IMR-90 (cell line): Measurements from ENCODE around the gene SYNE2. TPM values are rescaled to one million over a fixed set of nuclear protein-coding genes. Genes with fewer than 3 reads are reported as not detected.

ENCODE experiments used
- ATAC-seq: fragments of 200-7000 bp; cut with Tn5 transposase; 2 replicates; pipeline ENCODE4 v1.9.1; 2020; ENCODE audit warnings: low read depth, mild to moderate bottlenecking, moderate library complexity
- BruUV-seq: library from RNA; stranded (reverse); fragments of 400-500 nt; replicated peaks from 2 replicates; lab custom pipeline; 2021; lab: Mats Ljungman, UMichigan
- CTCF ChIA-PET: fragments of 300-600 bp; formaldehyde crosslinking; extraction: SDS; loops from one replicate; lab custom pipeline; 2021; ENCODE audit warnings: antibody characterized with exemption; lab: Yijun Ruan, JAX
- POLR2A ChIA-PET: fragments of 300-600 bp; sonication (Branson Sonifier 250); formaldehyde crosslinking; loops from one replicate; lab custom pipeline; 2022; ENCODE audit warnings: antibody characterized with exemption; ENCODE audit not compliant: unreplicated experiment; lab: Charles Lee
- DNase-seq: peaks from one replicate; pipeline ENCODE4 v3.0.0; 2013
- H2AFZ ChIP-seq: replicated peaks from 2 replicates; pipeline ENCODE3; 2013; ENCODE audit warnings: low read length, mild to moderate bottlenecking; ENCODE audit not compliant: poor library complexity
- H2AK5ac ChIP-seq: 2 replicates; pipeline ENCODE4 v1.6.1; 2013; ENCODE audit warnings: low read depth, low read length, inconsistent platforms
- H2AK9ac ChIP-seq: replicated peaks from 2 replicates; pipeline ENCODE3; 2013; ENCODE audit warnings: mild to moderate bottlenecking, low read depth, low read length, moderate library complexity; ENCODE audit not compliant: poor library complexity
- H2BK120ac ChIP-seq: 2 replicates; pipeline ENCODE4 v1.6.1; 2013; ENCODE audit warnings: low read depth, low read length, inconsistent platforms
- H2BK15ac ChIP-seq: 3 replicates; pipeline ENCODE4 v1.6.1; 2013; ENCODE audit warnings: low read depth, low read length, inconsistent platforms
- H2BK20ac ChIP-seq: 2 replicates; pipeline ENCODE4 v1.6.1; 2013; ENCODE audit warnings: low read depth, mild to moderate bottlenecking, inconsistent platforms, low read length, moderate library complexity
- H2BK5ac ChIP-seq: 2 replicates; pipeline ENCODE4 v1.6.1; 2013; ENCODE audit warnings: mild to moderate bottlenecking, low read depth, low read length, inconsistent platforms; ENCODE audit not compliant: poor library complexity, severe bottlenecking
- H3K14ac ChIP-seq: replicated peaks from 2 replicates; pipeline ENCODE4 v1.6.1; 2013; ENCODE audit warnings: low read depth, low read length, inconsistent platforms
- H3K18ac ChIP-seq: 2 replicates; pipeline ENCODE4 v1.6.1; 2013; ENCODE audit warnings: low read depth, low read length, control low read depth
- H3K23ac ChIP-seq: 2 replicates; pipeline ENCODE4 v1.6.1; 2013; ENCODE audit warnings: low read depth, low read length, inconsistent platforms
- H3K27ac ChIP-seq: 2 replicates; pipeline ENCODE4 v1.5.1; 2013; ENCODE audit warnings: mild to moderate bottlenecking, control low read depth, low read length; ENCODE audit not compliant: insufficient read depth
- H3K27me3 ChIP-seq: 2 replicates; pipeline ENCODE4 v1.6.1; 2013; ENCODE audit warnings: low read length; ENCODE audit not compliant: control insufficient read depth, insufficient read depth
- H3K36me3 ChIP-seq: 2 replicates; pipeline ENCODE4 v1.6.1; 2013; ENCODE audit warnings: low read length, mixed read lengths; ENCODE audit not compliant: control insufficient read depth, insufficient read depth
- H3K4ac ChIP-seq: 2 replicates; pipeline ENCODE4 v1.6.1; 2013; ENCODE audit warnings: low read depth, low read length, inconsistent platforms
- H3K4me1 ChIP-seq: 2 replicates; pipeline ENCODE4 v1.6.1; 2013; ENCODE audit warnings: low read length, mixed read lengths; ENCODE audit not compliant: control insufficient read depth, insufficient read depth
- H3K4me2 ChIP-seq: 2 replicates; pipeline ENCODE4 v1.6.1; 2013; ENCODE audit warnings: low read depth, mild to moderate bottlenecking, control low read depth, low read length, moderate library complexity
- H3K4me3 ChIP-seq: 2 replicates; pipeline ENCODE4 v1.5.1; 2013; ENCODE audit warnings: low read depth, mild to moderate bottlenecking, control low read depth, low read length, moderate library complexity; ENCODE audit not compliant: insufficient read depth
- H3K56ac ChIP-seq: 2 replicates; pipeline ENCODE4 v1.6.1; 2013; ENCODE audit warnings: low read length, inconsistent platforms; ENCODE audit not compliant: insufficient read depth; ENCODE audit errors: extremely low read depth
- H3K79me1 ChIP-seq, 2 experiments: 2 replicates each; pipeline ENCODE4 v1.6.1; 2013; ENCODE audit warnings: low read length in 2 of 2, inconsistent platforms in 1 of 2, low read depth in 1 of 2
- H3K9ac ChIP-seq: 2 replicates; pipeline ENCODE4 v1.6.1; 2013; ENCODE audit warnings: low read depth, low read length, control low read depth
- H3K9me1 ChIP-seq: 2 replicates; pipeline ENCODE4 v1.6.1; 2013; ENCODE audit warnings: low read length, inconsistent platforms; ENCODE audit not compliant: insufficient read depth
- H3K9me3 ChIP-seq: 2 replicates; pipeline ENCODE4 v1.6.1; 2013; ENCODE audit warnings: low read length; ENCODE audit not compliant: control insufficient read depth, insufficient read depth
- H4K20me1 ChIP-seq: 2 replicates; pipeline ENCODE4 v1.6.1; 2013; ENCODE audit warnings: low read length, inconsistent platforms; ENCODE audit not compliant: insufficient read depth
- H4K5ac ChIP-seq: 2 replicates; pipeline ENCODE4 v1.6.1; 2013; ENCODE audit warnings: mild to moderate bottlenecking, low read depth, low read length, control low read depth
- H4K8ac ChIP-seq, 2 experiments: 2 replicates each; pipeline ENCODE4 v1.6.1; 2013; ENCODE audit warnings: low read depth in 2 of 2, low read length in 2 of 2, control low read depth in 1 of 2, inconsistent platforms in 1 of 2
- H4K91ac ChIP-seq: 2 replicates; pipeline ENCODE4 v1.6.1; 2013; ENCODE audit warnings: low read depth, low read length, inconsistent platforms; ENCODE audit not compliant: insufficient read depth
- MXI1 ChIP-seq: IDR thresholded peaks from 2 replicates; pipeline ENCODE4 v1.6.1; 2012; ENCODE audit warnings: low read depth, mild to moderate bottlenecking, low read length, moderate library complexity, borderline replicate concordance
- POLR2A ChIP-seq: IDR thresholded peaks from 2 replicates; pipeline ENCODE4 v1.6.1; 2012; ENCODE audit warnings: mild to moderate bottlenecking, low read depth, low read length
- WGBS, 2 experiments: methylation state at CpG; one replicate each; pipeline versions ENCODE4 v1.1.5 to v1.1.7; 2013; ENCODE audit warnings: missing lambda C conversion rate in 2 of 2; ENCODE audit not compliant: insufficient read length in 1 of 2; ENCODE audit errors: extremely low coverage in 2 of 2; 5-methylcytosine and 5-hydroxymethylcytosine counted together
- dilution Hi-C: fragments of 300-500 bp; cut with HindIII; formaldehyde crosslinking; loops from one replicate; pipeline ENCODE4 v1.14.3; 2018; ENCODE audit warnings: low sequenced_read_pairs; ENCODE audit not compliant: unreplicated experiment
- in situ Hi-C: fragments of 300-500 bp; cut with MboI; formaldehyde crosslinking; loops from 3 replicates; pipeline ENCODE4 v1.14.3; 2019; ENCODE audit warnings: low sequenced_read_pairs, inconsistent platforms, mixed read lengths
- intact Hi-C: fragments of 100-400 bp; cut with micrococcal nuclease; formaldehyde crosslinking; loops from 2 replicates; pipeline ENCODE4 v1.10.0; 2022
- polyA plus RNA-seq, 3 experiments: library from polyadenylated mRNA; depleted of rRNA; stranded (reverse); fragments of >200 nt; gene quantifications; 2 replicates each; pipeline ENCODE4 v1.2.3, GENCODE V29; 2012; ENCODE audit warnings: low replicate concordance in 1 of 3
- total RNA-seq: library from RNA; depleted of rRNA; stranded (reverse); fragments of >200 nt; gene quantifications from 2 replicates; pipeline ENCODE4 v1.2.3, GENCODE V29; 2012

Gene SYNE2
- total and polyA plus RNA-seq, 2 of the 4 experiments (the other 2 are of a cell fraction), result 5.2 to 28.9 TPM

DNA sequence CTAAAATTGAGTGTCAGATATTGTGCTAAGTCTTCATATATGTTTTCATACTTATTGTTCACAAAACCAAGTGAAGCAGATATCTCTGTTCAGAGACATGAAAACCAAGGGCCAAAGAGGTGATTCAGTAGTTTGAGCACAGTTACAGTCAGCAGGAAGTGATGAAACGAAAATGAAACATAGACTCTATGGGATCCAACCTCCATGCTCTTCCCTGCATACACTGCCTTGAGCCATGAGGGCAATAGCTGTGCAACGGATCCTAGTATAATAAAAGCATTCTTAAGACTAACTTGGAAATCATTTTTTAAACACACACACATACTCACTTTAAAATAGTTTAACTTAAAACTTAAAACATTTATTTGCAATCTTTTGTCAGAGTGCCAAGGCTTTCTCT, 413.4 kb downstream of the SYNE2 start:
- no peak overlapping the region for H4K91ac ChIP-seq
- H3K36me3 ChIP-seq, result no peaks in the 10 kb centered on the region
- no peaks in the 10 kb centered on the region for H3K4me1 ChIP-seq
- peak overlapping the region; percentile 4; the same call in 1 of the 2 replicates for H3K14ac ChIP-seq
- H4K5ac ChIP-seq, result peak overlapping the region; percentile 71
- in situ Hi-C loops (no loop called here), dilution Hi-C loops (no loop called here), intact Hi-C loops (no loop called here)
- no peak overlapping the region; the same call in 1 of the 2 replicates for H2BK20ac ChIP-seq
- no peak overlapping the region for H2BK15ac ChIP-seq
- ATAC-seq (peak; percentile 99), DNase-seq (peak; percentile 77)
- peak overlapping the region; percentile 84 for H3K18ac ChIP-seq
- no peak overlapping the region for H3K9ac ChIP-seq
- peak overlapping the region; percentile 6; the same call in 1 of the 2 replicates for H3K4ac ChIP-seq
- no peaks in the 10 kb centered on the region for H3K9me3 ChIP-seq
- no peak overlapping the region for H2AK9ac ChIP-seq
- no TSS peak for BruUV-seq
- no peaks in the 10 kb centered on the region for H3K79me1 ChIP-seq
- H2BK120ac ChIP-seq, result peak overlapping the region; percentile 22; the same call in 1 of the 2 replicates
- H3K4me3 ChIP-seq, result no peak overlapping the region
- peak overlapping the region; percentile 78 for H2BK5ac ChIP-seq
- POLR2A ChIA-PET, result no interaction called here
- H3K27me3 ChIP-seq, result no peaks in the 10 kb centered on the region
- no peak overlapping the region for H2AK5ac ChIP-seq
- no peak overlapping the region; the same call in 1 of the 2 replicates for H3K23ac ChIP-seq
- CTCF ChIA-PET, result interaction anchor here (1.0 kb wide), 1 partner anchor 11 kb away, joined by 7 read pairs; no protein-coding TSS in a partner anchor
- H3K9me1 ChIP-seq, result no peaks in the 10 kb centered on the region
- H3K56ac ChIP-seq, result no peak overlapping the region
- no CpG with 5 or more reads among the region's 2 CpGs for WGBS, 2 experiments
- no peaks in the 10 kb centered on the region for H4K20me1 ChIP-seq
- peak overlapping the region; percentile 4 to 68; a peak in 3 of 4 replicates for H4K8ac ChIP-seq
- peak overlapping the region; percentile 32 for H3K4me2 ChIP-seq
- no peak overlapping the region for H2AFZ ChIP-seq
- peak overlapping the region; percentile 66; the same call in 1 of the 2 replicates for H3K27ac ChIP-seq
- no peak for TF ChIP-seq POLR2A
- TF ChIP-seq MXI1, result peak; percentile 43; the same call in 1 of the 2 replicates
